Esophagus squamous epithelium (tissue), 5 donors: ENCODE measurements around the gene SLC25A41. TPM values are rescaled to one million over a fixed set of nuclear protein-coding genes. Genes with fewer than 3 reads are reported as not detected.
A peak's percentile ranks its signal among the peaks of the same experiment; 100 is the strongest.

ENCODE experiments used
- DNase-seq: peaks from one replicate; lab custom pipeline; 2025; lab: John Stamatoyannopoulos, UW
- H3K27ac ChIP-seq, 4 donors: fragments of 200-600 bp; sonication (generic); one replicate each; pipeline ENCODE4 v1.5.1; 2016 to 2019; ENCODE audit warnings: mild to moderate bottlenecking in 1 of 4
- H3K27me3 ChIP-seq, 4 donors: fragments of 200-600 bp; sonication (generic); 1 replicate in 3 of 4; 2 replicates in 1 of 4; pipeline versions ENCODE4 v1.5.1 to v1.6.0; 2017 to 2021; ENCODE audit warnings: antibody characterized with exemption in 1 of 4
- H3K36me3 ChIP-seq, 3 donors: fragments of 200-600 bp; sonication (generic); one replicate each; pipeline ENCODE4 v1.5.1; 2016 to 2019
- H3K4me1 ChIP-seq, 3 donors: fragments of 200-600 bp; sonication (generic); one replicate each; pipeline ENCODE4 v1.5.1; 2017 to 2019
- H3K4me3 ChIP-seq, 4 donors: fragments of 200-600 bp; sonication (generic); 1 replicate in 3 of 4; 2 replicates in 1 of 4; pipeline ENCODE4 v1.5.1; 2016 to 2019; ENCODE audit warnings: mild to moderate bottlenecking in 2 of 4, moderate library complexity in 1 of 4
- H3K9me3 ChIP-seq, 3 donors: fragments of 200-600 bp; sonication (generic); one replicate each; pipeline ENCODE4 v1.5.1; 2016 to 2019
- CTCF ChIP-seq, 6 experiments: fragments of 450-650 bp in 4 of 6; fragments of 200-600 bp in 2 of 6; sonication (generic) in 2 of 6; IDR thresholded peaks; one replicate each; pipeline ENCODE4 v1.5.1; 2016 to 2019; ENCODE audit warnings: antibody characterized with exemption in 6 of 6, mild to moderate bottlenecking in 4 of 6, moderate library complexity in 4 of 6
- POLR2A ChIP-seq, 4 donors: fragments of 450-650 bp; IDR thresholded peaks; one replicate each; pipeline ENCODE4 v1.6.1; 2017; ENCODE audit warnings: antibody characterized with exemption in 4 of 4, mild to moderate bottlenecking in 4 of 4, moderate library complexity in 3 of 4
- WGBS, 2 donors: methylation state at CpG; one replicate each; pipeline ENCODE4 v1.1.5; 2018; 5-methylcytosine and 5-hydroxymethylcytosine counted together
- intact Hi-C: fragments of 100-400 bp; cut with DNase I; formaldehyde crosslinking; loops from one replicate; pipeline ENCODE4 v1.15.0; 2022
- small RNA-seq, 4 donors: library from RNA; depleted of rRNA; stranded (forward); fragments of <200 nt; gene quantifications; one replicate each; pipeline ENCODE3, GENCODE V24; 2016
- total RNA-seq, 4 donors: library from RNA; depleted of rRNA; stranded (reverse); fragments of >200 nt; gene quantifications; one replicate each; pipeline ENCODE4 v1.1.0, GENCODE V29; 2016
- donor health status: DM: yes; HTN: yes; CAD: no.

SLC25A41 gene
- total RNA-seq, 4 donors from 2014 or later = 0.38 TPM; not detected in 3

GRCh38 chr19:6378041-6378440, 55.5 kb downstream of the SLC25A41 start:
- Histone ChIP-seq H3K4me3 (no peak overlapping the region), H3K27ac (peak overlapping the region in 1 of 4 donors; percentile 50)
- TF ChIP-seq CTCF (IDR thresholded peaks at IDR 0.05) (no peak), POLR2A (IDR thresholded peaks at IDR 0.05) (no peak)

GRCh38 chr19:6376512-6377190, 56.9 kb downstream of the SLC25A41 start:
- no peak for DNase-seq
- Histone ChIP-seq H3K4me1 (peaks cover 8 to 41% (median 12%) of the 10 kb centered on the region in 3 donors), H3K36me3 (peaks cover 20 to 55% (median 23%) of the 10 kb centered on the region in 3 donors), H3K27ac (peak overlapping the region in 2 of 4 donors; percentile 9 to 17), H3K27me3 (no peaks in the 10 kb centered on the region), H3K4me3 (no peak overlapping the region), H3K9me3 (no peaks in the 10 kb centered on the region)
- intact Hi-C loops = no loop called here
- TF ChIP-seq POLR2A (IDR thresholded peaks at IDR 0.05) = no peak
- WGBS, 2 donors = 49 to 73% methylated on average over 7 to 19 of the region's 19 CpGs

More at GRCh38 chr19:6378041-6378440, 55.5 kb downstream of the SLC25A41 start:
- DNase-seq = no peak
- 36 to 40% methylated on average over 3 to 6 of the region's 6 CpGs for WGBS, 2 donors
- peaks cover 8 to 34% (median 8%) of the 10 kb centered on the region in 3 donors for H3K4me1 ChIP-seq
- no peaks in the 10 kb centered on the region for H3K27me3 ChIP-seq
- H3K9me3 ChIP-seq = no peaks in the 10 kb centered on the region
- intact Hi-C loops = no loop called here
- H3K36me3 ChIP-seq = peaks cover 27 to 69% (median 28%) of the 10 kb centered on the region in 3 donors

Small RNA genes within 50 kb of the gene (small RNA-seq; reads per million reads assigned to genes)
- gene MIR6790 (0 reads per million in 4 donors), gene MIR6885 (0 reads per million in 4 donors)

Other genes starting within 250 kb of the SLC25A41 start
- gene MLLT1, start 153.8 kb downstream of the SLC25A41 start, total RNA-seq = 10 to 100 TPM; 10.3 to 20.1 (median 12.7) TPM
- 1 to 10 TPM in 3 of 4 donors, under 1 TPM in 1; 0.53 to 8.1 (median 1.4) TPM for gene ACER1, start 100.2 kb downstream of the SLC25A41 start, total RNA-seq
- gene CLPP, start 72.2 kb downstream of the SLC25A41 start, total RNA-seq = 10 to 100 TPM; 70.7 to 75.9 (median 72.3) TPM
- 10 to 100 TPM; 34.0 to 85.3 (median 50.4) TPM for gene ALKBH7, start 61.0 kb downstream of the SLC25A41 start, total RNA-seq
- gene PSPN, start 57.8 kb downstream of the SLC25A41 start, total RNA-seq = 1 to 10 TPM in 2 of 4 donors, under 1 TPM in 2; 0.76 to 1.3 (median 1.0) TPM
- gene GTF2F1, start 40.6 kb downstream of the SLC25A41 start, total RNA-seq = 10 to 100 TPM; 28.0 to 51.3 (median 43.5) TPM
- 100 to 1,000 TPM; 111 to 158 (median 125) TPM for gene KHSRP, start 9.0 kb downstream of the SLC25A41 start, total RNA-seq
- gene SLC25A23, start 26.0 kb upstream of the SLC25A41 start, total RNA-seq = 10 to 100 TPM; 41.5 to 95.9 (median 64.0) TPM
- 10 to 100 TPM; 42.9 to 61.9 (median 56.2) TPM for gene CRB3, start 30.5 kb upstream of the SLC25A41 start, total RNA-seq
- gene DENND1C, start 48.0 kb upstream of the SLC25A41 start, total RNA-seq = 1 to 10 TPM in 2 of 4 donors, under 1 TPM in 2; 0.62 to 4.2 (median 1.2) TPM
- gene TUBB4A, start 68.5 kb upstream of the SLC25A41 start, total RNA-seq = 1 to 10 TPM in 1 of 4 donors, not detected in 3; 7.8 TPM
- 10 to 100 TPM in 3 of 4 donors, 1 to 10 TPM in 1; 6.3 to 21.6 (median 17.8) TPM for gene TNFSF9, start 97.3 kb upstream of the SLC25A41 start, total RNA-seq
- gene CD70, start 157.4 kb upstream of the SLC25A41 start, total RNA-seq = 1 to 10 TPM in 1 of 4 donors, not detected in 3; 4.0 TPM
- gene TNFSF14, start 236.4 kb upstream of the SLC25A41 start, total RNA-seq = 1 to 10 TPM in 2 of 4 donors, under 1 TPM in 2; 0.09 to 1.3 (median 0.86) TPM